ENCODE results near the gene CCNB2. TPM values are rescaled to one million over a fixed set of nuclear protein-coding genes. Genes with fewer than 3 reads are reported as not detected.

CCNB2 gene
- total and polyA plus RNA-seq, 2 donors (not counting 1 experiment from before 2014, with no cell fraction given): 0.67 to 1.0 TPM

GRCh38 chr15:59147666-59148065 lies 42.7 kb downstream of the CCNB2 start:
- 100% methylated on average over 5 of the region's 5 CpGs for WGBS (ENCODE audit: insufficient coverage)

More at GRCh38 chr15:59147666-59148065, 42.7 kb downstream of the CCNB2 start:
- Histone ChIP-seq H3K9me3 (ENCODE audit: control extremely low read depth in 1 of 3, control insufficient read depth in 2 of 3, insufficient read depth in 1 of 3, low read length in 2 of 3) (no peaks in the 10 kb centered on the region), H3K4me1 (ENCODE audit: control insufficient read depth in 2 of 2, insufficient read depth in 2 of 2, low read length in 2 of 2) (no peaks in the 10 kb centered on the region), H4K20me1 (ENCODE audit: control insufficient read depth, insufficient read depth, low read length, poor library complexity, severe bottlenecking) (no peaks in the 10 kb centered on the region), H3K4me3 (ENCODE audit: control extremely low read depth in 1 of 5, extremely low read depth in 1 of 5, insufficient read depth in 1 of 5, low read depth in 2 of 5, low read length in 4 of 5) (no peak overlapping the region), H3K4me2 (replicated peaks; ENCODE audit: low read depth, low read length, poor library complexity, severe bottlenecking) (no peak overlapping the region), H3K27me3 (replicated peaks in 1 of 4; ENCODE audit: control extremely low read depth in 1 of 4, control insufficient read depth in 3 of 4, insufficient read depth in 4 of 4, low read length in 3 of 4) (no peaks in the 10 kb centered on the region), H3K79me2 (ENCODE audit: control insufficient read depth, insufficient read depth, low read length) (no peaks in the 10 kb centered on the region), H3K27ac (ENCODE audit: low read length in 2 of 2) (no peak overlapping the region), H3K9ac (ENCODE audit: low read length) (no peak overlapping the region), H2AFZ (ENCODE audit: insufficient read depth, low read depth, low read length, poor library complexity, severe bottlenecking) (no peak overlapping the region), H3K36me3 (replicated peaks in 1 of 2; ENCODE audit: control extremely low read depth in 1 of 2, control insufficient read depth in 1 of 2, extremely low read depth in 1 of 2, insufficient read depth in 2 of 2, low read length in 1 of 2) (peaks cover 5 to 44% of the 10 kb centered on the region in 2 experiments)
- no peaks in the 10 kb centered on the region for H3K4me1 Mint-ChIP-seq
- no peak for TF ChIP-seq EZH2 (IDR thresholded peaks at IDR 0.05; ENCODE audit: borderline replicate concordance, insufficient read depth, low read depth, low read length, poor library complexity, severe bottlenecking)
- TF ChIP-seq CTCF (IDR thresholded peaks at IDR 0.05): no peak
- H3K27me3 Mint-ChIP-seq: no peaks in the 10 kb centered on the region
- no peak overlapping the region for H3K27ac Mint-ChIP-seq
- no peaks in the 10 kb centered on the region for H3K9me3 Mint-ChIP-seq (ENCODE audit: insufficient read depth)
- CTCF ChIA-PET: no interaction called here
- no peak for DNase-seq
- POLR2A ChIA-PET: interaction anchor here (0.6 to 0.7 kb wide), 2 partner anchors 25 to 193 kb away, joined by 3 read pairs; no protein-coding TSS in a partner anchor
- no peak for ATAC-seq (ENCODE audit: low read depth)
- no peak overlapping the region for H3K4me3 Mint-ChIP-seq
- intact Hi-C loops (cut with micrococcal nuclease): no loop called here

Measured in B cell (primary cell).